K562 (cell line): Measurements from ENCODE around the gene CD46. TPM values are rescaled to one million over a fixed set of nuclear protein-coding genes. Genes with fewer than 3 reads are reported as not detected.

Source experiments
- BRD9 ChIP-seq: fragments of 450-650 bp; IDR thresholded peaks from 2 replicates; pipeline ENCODE4 v1.6.1; 2018; ENCODE audit warnings: low read depth; ENCODE audit not compliant: partially characterized antibody
- CBX2 ChIP-seq: fragments of 200-600 bp; sonication (generic); IDR thresholded peaks from one replicate; pipeline ENCODE4 v1.6.1; 2012; ENCODE audit warnings: mild to moderate bottlenecking, low read length, inconsistent platforms; ENCODE audit not compliant: insufficient read depth, poor library complexity, severe bottlenecking
- CBX5 ChIP-seq: IDR thresholded peaks from 2 replicates; pipeline ENCODE4 v1.6.1; 2014; ENCODE audit warnings: low read depth, borderline replicate concordance
- CGGBP1 ChIP-seq: fragments of 250-450 bp; sonication (Bioruptor Pico); IDR thresholded peaks from 2 replicates; pipeline ENCODE4 v1.9.0; 2021; ENCODE audit warnings: mild to moderate bottlenecking
- CTCFL ChIP-seq: IDR thresholded peaks from 2 replicates; pipeline ENCODE4 v1.6.1; 2011; ENCODE audit warnings: borderline replicate concordance, low read depth, mild to moderate bottlenecking, moderate library complexity, low read length; ENCODE audit not compliant: insufficient read depth, poor library complexity, severe bottlenecking
- E2F8 ChIP-seq: fragments of 450-650 bp; IDR thresholded peaks from 2 replicates; pipeline ENCODE4 v1.7.1; 2018; ENCODE audit warnings: mild to moderate bottlenecking, low read depth; ENCODE audit not compliant: partially characterized antibody
- FOXA1 ChIP-seq: fragments of 450-650 bp; IDR thresholded peaks from 2 replicates; pipeline ENCODE4 v1.6.1; 2016; ENCODE audit warnings: mild to moderate bottlenecking, borderline replicate concordance
- GTF2E2 ChIP-seq: fragments of 200-800 bp; sonication (Bioruptor generic); IDR thresholded peaks from 2 replicates; pipeline ENCODE4 v1.6.1; 2016; ENCODE audit warnings: missing genetic modification characterization, missing compliant biosample characterization
- IFI16 ChIP-seq: fragments of 250-450 bp; sonication (Bioruptor Pico); IDR thresholded peaks from 2 replicates; pipeline ENCODE4 v2.1.2; 2022; ENCODE audit warnings: mild to moderate bottlenecking, inconsistent platforms
- KDM4B ChIP-seq, 2 experiments: fragments of 450-650 bp in 1 of 2; sonication (generic) in 1 of 2; IDR thresholded peaks; 2 replicates each; pipeline ENCODE4 v1.6.1; 2016 to 2017; ENCODE audit warnings: borderline replicate concordance in 2 of 2, antibody characterized with exemption in 1 of 2, low read depth in 1 of 2, mild to moderate bottlenecking in 1 of 2
- NFE2L1 ChIP-seq: fragments of 450-650 bp; IDR thresholded peaks from 2 replicates; pipeline ENCODE4 v1.6.1; 2016; ENCODE audit warnings: missing genetic modification characterization, low read depth, mild to moderate bottlenecking, missing compliant biosample characterization, moderate library complexity, borderline replicate concordance
- NFXL1 ChIP-seq: fragments of 450-650 bp; formaldehyde crosslinking; IDR thresholded peaks from 2 replicates; pipeline ENCODE4 v1.4.0; 2021; ENCODE audit warnings: mild to moderate bottlenecking
- PHF8 ChIP-seq: fragments of 200-600 bp; sonication (generic); IDR thresholded peaks from 2 replicates; pipeline ENCODE4 v1.6.1; 2012; ENCODE audit warnings: mixed run types, mild to moderate bottlenecking, inconsistent platforms, low read length, moderate library complexity, borderline replicate concordance
- PKNOX1 ChIP-seq: fragments of 450-650 bp; IDR thresholded peaks from 2 replicates; pipeline ENCODE4 v1.6.1; 2016
- PML ChIP-seq: IDR thresholded peaks from 2 replicates; pipeline ENCODE4 v1.6.1; 2012; ENCODE audit warnings: low read length, inconsistent platforms
- STAG1 ChIP-seq: sonication (generic); formaldehyde crosslinking; IDR thresholded peaks from 2 replicates; pipeline ENCODE4 v1.5.0; 2020; ENCODE audit warnings: missing genetic modification reagents, borderline replicate concordance
- TCF3 ChIP-seq: sonication (generic); formaldehyde crosslinking; IDR thresholded peaks from 2 replicates; pipeline ENCODE4 v1.4.0; 2020; ENCODE audit warnings: mild to moderate bottlenecking, missing genetic modification reagents
- TRIM24 ChIP-seq, 2 experiments: fragments of 450-650 bp; IDR thresholded peaks; 2 replicates each; pipeline ENCODE4 v1.6.1; 2016
- ZC3H4 ChIP-seq: sonication (generic); formaldehyde crosslinking; IDR thresholded peaks from 2 replicates; pipeline ENCODE4 v1.9.0; 2021; ENCODE audit warnings: missing genetic modification reagents, borderline replicate concordance
- ZKSCAN8 ChIP-seq: fragments of 200-800 bp; sonication (Bioruptor generic); IDR thresholded peaks from 2 replicates; pipeline ENCODE4 v1.6.1; 2016; ENCODE audit warnings: missing genetic modification characterization, missing compliant biosample characterization
- ZNF696 ChIP-seq: fragments of 250-450 bp; sonication (Bioruptor Pico); conservative IDR thresholded peaks from 2 replicates; pipeline ENCODE4 v1.4.0; 2020; ENCODE audit warnings: mild to moderate bottlenecking, moderate library complexity
- ZSCAN29 ChIP-seq: fragments of 450-650 bp; IDR thresholded peaks from 2 replicates; pipeline ENCODE4 v1.6.1; 2017
- polyA plus RNA-seq, 8 experiments: library from polyadenylated mRNA; depleted of rRNA in 4 of 8; stranded (reverse) in 5 of 8; unstranded in 3 of 8; fragments of >200 nt; fragmentation: Nextera tagmentation in 2 of 8; fragmentation: Illumina TruSeq in 1 of 8; extraction: Ambion mirVana in 2 of 8; extraction: Trizol in 1 of 8; gene quantifications; 2 replicates each; pipeline versions ENCODE4 v1.2.1 to v1.2.3, GENCODE V29; 2011 to 2014; ENCODE audit warnings: inconsistent platforms in 1 of 8, missing spikeins in 1 of 8
- total RNA-seq, 7 experiments: library from RNA; depleted of rRNA in 6 of 7; stranded (reverse); fragments of >200 nt in 6 of 7; fragmentation: Illumina TruSeq in 2 of 7; extraction: Trizol in 2 of 7; gene quantifications; 2 replicates each; pipeline versions ENCODE4 v1.2.1 to v1.2.3, GENCODE V29; 2011 to 2021; ENCODE audit warnings: low replicate concordance in 1 of 7
- TF ChIP-seq, protein P1 (sequence below): fragments of 250-450 bp; sonication (Bioruptor Pico); IDR thresholded peaks from 2 replicates; pipeline ENCODE4 v1.8.0; 2021; ENCODE audit warnings: moderate library complexity, mild to moderate bottlenecking, inconsistent platforms

CD46 gene
- total and polyA plus RNA-seq, 9 of the 15 experiments (the other 6 are each of a cell fraction or from before 2014, with no cell fraction given), result 87.9 to 374 (median 156) TPM

DNA sequence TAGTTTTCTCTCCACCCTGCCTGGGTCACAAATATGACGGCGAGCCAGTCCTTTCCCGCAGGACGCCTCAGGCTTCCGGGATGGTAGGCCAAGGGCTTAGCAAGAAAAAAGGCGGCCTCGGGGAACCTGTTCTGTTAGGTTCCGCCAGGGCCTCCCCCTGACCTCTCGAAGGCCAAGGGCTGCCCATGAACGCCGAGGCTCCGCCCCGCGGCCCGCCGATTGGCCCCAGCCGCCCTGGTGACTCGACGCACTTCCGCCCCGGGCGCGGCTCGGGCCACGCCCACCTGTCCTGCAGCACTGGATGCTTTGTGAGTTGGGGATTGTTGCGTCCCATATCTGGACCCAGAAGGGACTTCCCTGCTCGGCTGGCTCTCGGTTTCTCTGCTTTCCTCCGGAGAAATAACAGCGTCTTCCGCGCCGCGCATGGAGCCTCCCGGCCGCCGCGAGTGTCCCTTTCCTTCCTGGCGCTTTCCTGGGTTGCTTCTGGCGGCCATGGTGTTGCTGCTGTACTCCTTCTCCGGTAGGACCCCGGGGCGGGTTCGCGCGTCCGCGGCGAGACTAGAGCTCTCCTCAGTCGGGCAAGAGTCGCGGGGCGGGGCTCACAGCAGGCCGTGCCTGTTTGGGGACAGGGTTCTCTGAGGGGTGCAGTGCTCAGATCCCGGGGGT lies at the start of gene CD46 (continued):
- TF ChIP-seq PKNOX1, result 0 out of 2 replicates have a peak, but pooled peaks have one; percentile 25
- TF ChIP-seq CGGBP1, result no peak; the same call in 1 of the 2 replicates
- TF ChIP-seq E2F8, result peak; percentile 27
- TF ChIP-seq, protein P1, sequence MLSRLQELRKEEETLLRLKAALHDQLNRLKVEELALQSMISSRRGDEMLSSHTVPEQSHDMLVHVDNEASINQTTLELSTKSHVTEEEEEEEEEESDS (CRISPR knock-in tag), result no peak
- TF ChIP-seq ZNF696 (CRISPR knock-in tag), result no peak
- TF ChIP-seq BRD9, result no peak
- no peak for TF ChIP-seq CBX5
- no peak for TF ChIP-seq FOXA1
- TF ChIP-seq NFXL1 (CRISPR knock-in tag), result no peak
- no peak for TF ChIP-seq CTCFL
- TF ChIP-seq TRIM24 (IDR thresholded peaks at IDR 0.05), result no peak
- no peak for TF ChIP-seq ZC3H4 (CRISPR knock-in tag)
- TF ChIP-seq ZSCAN29, result peak; percentile 30; the same call in 1 of the 2 replicates
- no peak for TF ChIP-seq IFI16 (CRISPR knock-in tag)
- peak; percentile 84 for TF ChIP-seq PML
- TF ChIP-seq PHF8, result peak; percentile 88
- no peak for TF ChIP-seq CBX2
- no peak for TF ChIP-seq NFE2L1 (tag)
- TF ChIP-seq TCF3, result peak; percentile 20; the same call in 1 of the 2 replicates
- TF ChIP-seq KDM4B (IDR thresholded peaks at IDR 0.05; ENCODE audit: borderline replicate concordance in 2 of 2, low read depth in 1 of 2), result 0 out of 4 replicates have a peak, but pooled peaks of 1 of the 2 experiments have one; percentile 22
- peak; percentile 87 for TF ChIP-seq GTF2E2 (tag)
- no peak for TF ChIP-seq STAG1 (CRISPR knock-in tag)
- no peak for TF ChIP-seq ZKSCAN8 (CRISPR knock-in tag)
